ENCODE results near the gene ADAM17.

DNA sequence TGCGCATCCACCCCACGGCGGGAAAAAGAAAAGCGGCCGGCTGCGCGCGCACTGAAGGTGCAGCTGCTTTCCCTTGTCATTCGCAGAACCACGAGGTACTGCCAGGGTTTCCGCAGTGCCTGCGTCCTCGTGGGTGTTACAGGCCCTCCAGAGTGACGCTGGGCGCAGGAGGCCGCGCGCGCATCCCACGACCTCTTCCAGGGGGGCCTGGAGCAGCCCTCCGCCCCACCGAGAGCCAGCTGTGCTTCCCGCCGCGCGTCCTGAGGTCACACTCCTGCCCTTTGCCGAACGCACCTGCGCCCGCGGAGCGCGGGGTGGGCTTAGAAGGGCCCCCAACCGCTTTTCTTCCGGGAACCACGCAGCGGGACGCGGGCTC, 81.7 kb downstream of the ADAM17 start:
- TF ChIP-seq EZH2phosphoT487 (IDR thresholded peaks at IDR 0.05; ENCODE audit: borderline replicate concordance, low read length): no peak
- TF ChIP-seq, protein P1, sequence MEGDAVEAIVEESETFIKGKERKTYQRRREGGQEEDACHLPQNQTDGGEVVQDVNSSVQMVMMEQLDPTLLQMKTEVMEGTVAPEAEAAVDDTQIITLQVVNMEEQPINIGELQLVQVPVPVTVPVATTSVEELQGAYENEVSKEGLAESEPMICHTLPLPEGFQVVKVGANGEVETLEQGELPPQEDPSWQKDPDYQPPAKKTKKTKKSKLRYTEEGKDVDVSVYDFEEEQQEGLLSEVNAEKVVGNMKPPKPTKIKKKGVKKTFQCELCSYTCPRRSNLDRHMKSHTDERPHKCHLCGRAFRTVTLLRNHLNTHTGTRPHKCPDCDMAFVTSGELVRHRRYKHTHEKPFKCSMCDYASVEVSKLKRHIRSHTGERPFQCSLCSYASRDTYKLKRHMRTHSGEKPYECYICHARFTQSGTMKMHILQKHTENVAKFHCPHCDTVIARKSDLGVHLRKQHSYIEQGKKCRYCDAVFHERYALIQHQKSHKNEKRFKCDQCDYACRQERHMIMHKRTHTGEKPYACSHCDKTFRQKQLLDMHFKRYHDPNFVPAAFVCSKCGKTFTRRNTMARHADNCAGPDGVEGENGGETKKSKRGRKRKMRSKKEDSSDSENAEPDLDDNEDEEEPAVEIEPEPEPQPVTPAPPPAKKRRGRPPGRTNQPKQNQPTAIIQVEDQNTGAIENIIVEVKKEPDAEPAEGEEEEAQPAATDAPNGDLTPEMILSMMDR (IDR thresholded peaks at IDR 0.05; ENCODE audit: low read depth, low read length, poor library complexity, severe bottlenecking): no peak

All from DOHH2 (cell line).